Neutrophil (primary cell): ENCODE measurements around the gene ZBED6.
"Not testable (repeated sequence)": the region's sequence is repeated elsewhere in the genome, so short reads cannot be mapped to it uniquely, and the experiment has no call there.

Experiments
- H3K27ac ChIP-seq: fragments of 200-600 bp; sonication (generic); 2 replicates; pipeline ENCODE4 v1.5.1; 2016; ENCODE audit warnings: mild to moderate bottlenecking, moderate library complexity
- H3K27me3 ChIP-seq: fragments of 200-600 bp; sonication (generic); 2 replicates; pipeline ENCODE4 v1.6.0; 2016; ENCODE audit warnings: mild to moderate bottlenecking
- H3K36me3 ChIP-seq: fragments of 200-600 bp; sonication (generic); 2 replicates; pipeline ENCODE4 v1.5.1; 2017
- H3K4me1 ChIP-seq, 2 experiments: fragments of 200-600 bp in 1 of 2; sonication (generic) in 1 of 2; 1 replicate in 1 of 2; 2 replicates in 1 of 2; pipeline versions ENCODE4 v1.5.1 to v1.6.1; 2013 to 2016; ENCODE audit warnings: low read depth in 1 of 2, low read length in 1 of 2, mild to moderate bottlenecking in 1 of 2, moderate library complexity in 1 of 2; ENCODE audit not compliant: control insufficient read depth in 1 of 2, insufficient read depth in 1 of 2
- H3K4me3 ChIP-seq, 2 experiments: fragments of 200-600 bp in 1 of 2; sonication (generic) in 1 of 2; 1 replicate in 1 of 2; 2 replicates in 1 of 2; pipeline ENCODE4 v1.5.1; 2013 to 2016; ENCODE audit warnings: low read depth in 1 of 2, low read length in 1 of 2, mild to moderate bottlenecking in 1 of 2, moderate library complexity in 1 of 2
- H3K9me3 ChIP-seq: fragments of 200-600 bp; sonication (generic); 2 replicates; pipeline ENCODE4 v1.5.1; 2016
- CTCF ChIP-seq: fragments of 200-600 bp; sonication (generic); IDR thresholded peaks from 2 replicates; pipeline ENCODE4 v1.5.1; 2016; ENCODE audit warnings: antibody characterized with exemption

ZBED6 gene

GRCh38 chr1:203792486-203792885 is 2.9 kb upstream of the ZBED6 start:
- Histone ChIP-seq H3K4me1 (peaks cover 18 to 21% of the 10 kb centered on the region in 2 experiments), H3K9me3 (no peaks in the 10 kb centered on the region), H3K27me3 (no peaks in the 10 kb centered on the region), H3K36me3 (no peaks in the 10 kb centered on the region), H3K4me3 (no peak overlapping the region), H3K27ac (no peak overlapping the region)
- TF ChIP-seq CTCF = no peak

DNA sequence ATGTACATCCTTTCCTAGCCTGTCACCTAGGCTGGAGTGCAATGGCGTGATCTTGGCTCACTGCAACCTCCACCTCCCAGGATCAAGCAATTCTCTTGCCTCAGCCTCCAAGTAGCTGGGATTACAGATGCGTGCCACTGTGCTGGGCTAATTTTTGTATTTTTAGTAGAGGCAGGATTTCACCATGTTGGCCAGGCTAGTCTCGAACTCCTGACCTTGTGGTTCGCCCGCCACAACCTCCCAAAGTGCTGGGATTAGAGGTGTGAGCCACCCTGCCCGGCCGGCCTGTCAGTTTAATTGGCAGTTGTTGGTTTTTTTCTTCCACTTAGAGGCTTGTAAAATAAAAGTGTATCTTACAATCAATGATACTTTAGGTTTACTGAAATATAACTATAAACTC is 1.9 kb upstream of the ZBED6 start:
- peaks cover 18 to 21% of the 10 kb centered on the region in 2 experiments for H3K4me1 ChIP-seq
- H3K4me3 ChIP-seq, H3K27me3 ChIP-seq, H3K9me3 ChIP-seq, H3K27ac ChIP-seq, H3K36me3 ChIP-seq: not testable (repeated sequence)

GRCh38 chr1:203794764-203795440 is 521 bp upstream of the ZBED6 start:
- peak overlapping the region; percentile 83 to 90 for H3K4me3 ChIP-seq
- peaks cover 15% of the 10 kb centered on the region for H3K36me3 ChIP-seq
- TF ChIP-seq CTCF = no peak
- H3K9me3 ChIP-seq = no peaks in the 10 kb centered on the region
- H3K27ac ChIP-seq = peak overlapping the region; percentile 90
- peaks cover 18 to 21% of the 10 kb centered on the region in 2 experiments for H3K4me1 ChIP-seq
- no peaks in the 10 kb centered on the region for H3K27me3 ChIP-seq

DNA sequence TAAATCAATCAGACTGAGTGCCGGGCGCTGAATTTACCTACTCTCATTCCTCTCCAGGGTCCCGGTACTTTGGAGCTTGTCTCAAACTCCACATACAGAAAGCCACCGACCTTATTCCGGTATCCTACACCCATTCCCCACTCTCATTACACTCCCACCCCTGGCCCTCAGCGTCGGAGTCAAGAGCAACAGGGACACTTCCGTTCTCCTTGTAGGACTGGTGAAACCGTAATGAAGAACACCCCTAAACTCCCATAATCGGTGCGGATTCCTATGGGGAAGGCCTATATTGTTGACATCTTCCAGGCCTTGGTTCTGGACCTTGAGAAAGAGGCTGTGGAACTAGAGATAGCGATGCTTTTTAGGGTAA is 798 bp downstream of the ZBED6 start:
- peaks cover 18 to 21% of the 10 kb centered on the region in 2 experiments for H3K4me1 ChIP-seq
- H3K27me3 ChIP-seq = no peaks in the 10 kb centered on the region
- peak overlapping the region; percentile 90 for H3K27ac ChIP-seq
- H3K36me3 ChIP-seq = peaks cover 18% of the 10 kb centered on the region
- TF ChIP-seq CTCF = no peak
- no peaks in the 10 kb centered on the region for H3K9me3 ChIP-seq
- peak overlapping the region; percentile 83 to 90 for H3K4me3 ChIP-seq

DNA sequence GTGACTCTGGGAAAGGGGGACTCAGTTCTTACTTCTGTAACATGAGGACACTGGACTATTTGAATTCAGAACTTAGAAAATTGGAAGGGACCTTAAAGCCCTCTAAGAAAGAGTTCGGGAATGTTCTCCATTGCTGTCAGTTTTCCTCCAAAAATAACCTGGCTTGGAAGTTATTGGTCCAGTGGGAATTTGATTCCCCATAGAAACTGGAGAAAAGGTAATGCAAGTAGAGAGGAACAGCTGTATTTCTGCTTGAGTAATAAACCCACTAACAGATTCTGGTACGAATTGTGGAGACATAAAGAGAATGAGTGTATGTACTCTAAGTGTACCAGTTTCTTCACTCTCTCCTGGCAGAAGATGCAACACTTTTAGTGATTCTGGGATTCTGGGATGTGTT is 1.8 kb downstream of the ZBED6 start:
- Histone ChIP-seq H3K9me3 (no peaks in the 10 kb centered on the region), H3K4me3 (peak overlapping the region; percentile 83 to 90), H3K27me3 (no peaks in the 10 kb centered on the region), H3K27ac (peak overlapping the region; percentile 90), H3K36me3 (peaks cover 18% of the 10 kb centered on the region), H3K4me1 (peaks cover 18 to 21% of the 10 kb centered on the region in 2 experiments)
- TF ChIP-seq CTCF = no peak

- Histone ChIP-seq H3K4me3 (no peak overlapping the region), H3K27me3 (no peaks in the 10 kb centered on the region), H3K27ac (no peak overlapping the region), H3K9me3 (no peaks in the 10 kb centered on the region), H3K4me1 (peaks cover 18 to 21% of the 10 kb centered on the region in 2 experiments), H3K36me3 (peaks cover 23% of the 10 kb centered on the region)
- TF ChIP-seq CTCF = no peak
These were observed 2.7 kb downstream of the ZBED6 start for GRCh38 chr1:203797948-203798655.
